Hair follicle dermal papilla cell (primary cell): Measurements from ENCODE around the gene ENDOG. TPM values are rescaled to one million over a fixed set of nuclear protein-coding genes. Genes with fewer than 3 reads are reported as not detected.

Source experiments
- total RNA-seq: library from RNA; depleted of rRNA; stranded (reverse); fragments of >200 nt; gene quantifications from 2 replicates; pipeline ENCODE4 v1.2.3, GENCODE V29; 2012

The ENDOG gene
- total RNA-seq, result 18.5 and 20.8 TPM in 2 replicates

DNA sequence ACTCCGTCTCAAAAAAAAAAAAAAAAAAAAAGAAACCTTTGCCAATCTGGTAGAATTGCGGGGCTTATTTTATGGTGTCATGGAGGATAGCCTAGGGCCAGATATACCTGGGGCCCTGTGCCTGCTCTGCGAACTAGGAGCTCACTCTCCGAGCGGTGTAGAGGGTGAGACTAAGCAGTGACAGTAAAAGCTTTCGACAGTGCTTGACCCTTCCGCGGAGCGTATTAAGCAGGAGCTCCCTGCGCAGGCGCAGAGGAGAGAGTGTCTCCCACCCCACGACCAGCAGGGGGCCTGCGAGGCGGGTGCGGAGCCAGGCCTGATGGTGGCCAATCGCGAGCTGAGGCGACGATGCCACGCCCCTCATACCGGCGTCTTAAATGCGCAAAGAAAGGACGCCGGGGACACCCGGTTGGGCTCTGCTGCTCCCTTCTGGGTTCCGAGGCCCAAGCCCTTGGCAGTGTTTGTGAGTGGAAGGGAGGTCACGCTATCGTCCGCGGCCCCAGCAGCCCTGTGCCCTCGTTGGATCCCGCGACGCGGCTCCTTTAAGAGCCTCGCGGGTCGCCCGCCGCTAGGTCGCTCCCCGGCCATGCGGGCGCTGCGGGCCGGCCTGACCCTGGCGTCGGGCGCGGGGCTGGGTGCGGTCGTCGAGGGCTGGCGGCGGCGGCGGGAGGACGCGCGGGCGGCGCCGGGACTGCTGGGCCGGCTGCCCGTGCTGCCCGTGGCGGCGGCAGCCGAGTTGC, at the start of gene ENDOG:
ENDOG (plus strand) TSS at position 402 of the 740 bp plus-strand sequence; CDS start at position 587, 185 bp downstream.

DNA sequence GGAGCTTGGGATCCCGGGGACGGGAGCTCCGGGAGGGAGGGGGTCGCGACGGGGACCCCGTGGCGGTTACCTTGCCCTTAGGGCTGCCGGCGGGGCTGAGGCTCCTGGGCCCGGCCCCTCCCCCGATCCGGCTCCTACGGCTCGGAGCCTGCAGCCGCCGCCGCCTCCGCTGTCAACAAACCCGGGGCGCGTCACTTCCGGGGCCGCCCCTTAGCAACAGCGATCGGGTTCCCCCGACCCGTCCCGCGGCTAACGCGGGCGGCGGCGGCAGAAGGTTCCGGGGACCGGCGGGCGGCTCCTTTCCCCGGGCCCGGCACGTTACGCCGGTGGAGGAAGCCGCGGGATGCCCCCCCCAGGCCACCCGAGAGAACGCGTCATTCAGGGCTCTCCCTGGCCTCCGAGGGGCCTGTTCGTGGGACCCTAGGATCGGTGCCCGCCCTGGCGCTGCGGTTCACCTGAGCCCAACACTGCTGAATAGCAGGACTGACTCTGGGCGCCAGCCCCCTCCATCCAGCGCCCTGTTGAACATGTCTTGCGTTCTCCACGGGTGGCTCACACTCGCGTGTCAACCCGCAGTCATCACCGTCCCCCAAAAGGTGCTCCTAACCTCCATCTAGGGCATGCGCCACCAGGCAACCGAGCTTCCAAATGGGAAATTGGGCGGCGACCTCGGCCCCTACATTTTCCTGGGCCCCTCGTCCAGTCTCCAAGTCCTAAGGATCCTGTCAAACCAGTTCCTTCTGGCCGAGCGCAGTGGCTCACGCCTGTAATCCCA, 46.4 kb upstream of the ENDOG start, which contains the start of gene ZER1:
ZER1 (minus strand) TSS at position 183 of the 775 bp plus-strand sequence. CDS start 16,362 bp downstream, outside the sequence.

DNA sequence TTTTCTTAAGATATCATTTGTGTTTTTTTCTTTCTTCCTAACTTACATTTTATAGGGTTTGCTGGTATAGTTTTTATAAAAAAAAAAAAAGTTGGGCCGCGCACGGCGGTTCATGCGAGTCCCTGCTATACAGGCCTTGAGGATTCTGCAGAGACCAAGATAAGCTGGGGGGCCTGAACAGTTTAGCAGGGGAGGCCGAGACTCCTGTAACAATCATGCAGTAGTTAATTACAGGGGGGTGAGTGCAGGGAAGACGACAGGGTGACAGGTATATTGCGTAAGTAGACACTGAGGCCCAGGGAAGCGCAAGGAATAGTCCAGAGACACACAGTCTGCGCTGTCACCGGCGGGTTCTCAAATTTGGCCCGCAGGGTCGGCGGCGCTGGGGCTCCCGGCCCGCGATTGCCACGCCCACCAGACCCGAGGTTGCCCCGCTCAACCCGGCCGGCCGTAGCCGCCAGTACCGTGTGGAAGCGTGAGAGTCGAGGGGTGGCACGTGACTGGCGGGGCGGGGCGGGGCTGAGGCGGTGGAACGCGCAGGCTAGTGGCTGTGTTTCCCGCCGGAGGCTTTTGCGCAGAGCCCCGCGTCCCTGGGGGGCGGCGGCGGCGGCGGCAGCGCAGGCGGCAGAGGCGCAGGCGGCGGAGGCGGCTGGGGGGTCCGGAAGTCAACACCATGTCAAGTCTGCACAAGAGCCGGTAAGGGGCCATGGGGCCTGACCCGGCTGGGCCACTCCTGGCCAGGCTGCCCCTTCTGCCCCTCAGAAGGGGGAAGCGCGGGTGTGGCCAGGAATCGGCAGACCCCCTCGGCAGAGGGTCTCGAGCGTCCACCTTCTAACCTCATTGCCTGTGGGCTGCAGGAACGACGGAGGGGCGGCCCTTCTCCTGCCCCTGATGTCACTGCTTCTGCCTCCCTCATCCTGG, 31.4 kb upstream of the ENDOG start, which contains the start of gene TBC1D13:
TBC1D13 (plus strand) TSS at position 573 of the 921 bp plus-strand sequence; CDS start at position 674, 101 bp downstream.

DNA sequence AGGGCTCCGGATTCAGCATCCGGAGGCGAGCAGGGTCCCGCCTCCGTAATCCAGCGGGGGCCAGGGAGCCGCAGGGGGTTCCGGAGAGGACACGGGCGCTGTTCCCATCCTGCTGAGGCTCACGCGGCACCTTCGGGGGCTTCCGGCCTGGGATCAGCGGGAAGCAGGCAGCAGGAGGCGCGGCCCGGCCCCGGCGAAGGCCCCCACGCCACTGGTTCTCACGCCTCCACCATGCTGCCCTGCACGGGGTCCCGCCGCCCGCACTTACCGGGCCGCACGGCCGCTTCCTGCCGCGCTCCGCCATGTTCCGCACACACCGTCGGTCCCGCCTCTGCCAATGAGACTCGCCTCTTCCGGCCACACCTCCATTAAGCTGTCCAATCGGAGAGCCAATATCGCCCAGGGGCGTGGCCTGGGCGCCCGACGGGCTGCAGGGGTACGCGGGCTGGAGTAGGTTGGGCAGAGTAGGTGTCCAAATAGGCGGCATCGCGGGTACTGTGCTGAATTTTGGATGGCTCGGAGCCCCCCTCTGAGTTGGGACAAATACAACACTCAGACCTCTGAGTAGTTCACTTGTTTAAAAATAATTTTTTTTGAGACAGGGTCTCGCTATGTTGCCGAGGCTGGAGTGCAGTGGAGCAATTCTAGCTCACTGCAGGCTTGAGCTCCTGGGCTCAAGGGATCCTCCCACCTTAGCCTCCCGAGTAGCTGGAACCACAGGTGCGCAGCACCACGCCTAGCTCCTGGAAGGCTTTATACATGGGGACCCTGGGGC, 11.4 kb downstream of the ENDOG start, which contains the start of gene SPOUT1:
SPOUT1 (minus strand) TSS at position 318 of the 775 bp plus-strand sequence; CDS start at position 304, 14 bp downstream.

Other genes starting within 250 kb of the ENDOG start
- gene DYNC2I2, start 161.7 kb upstream of the ENDOG start, total RNA-seq, result 49.8 and 56.8 TPM in 2 replicates
- gene SET, start 129.3 kb upstream of the ENDOG start, total RNA-seq, result 214 and 264 TPM in 2 replicates
- gene PKN3, start 116.0 kb upstream of the ENDOG start, total RNA-seq, result 2.4 and 3.6 TPM in 2 replicates
- gene ZDHHC12, start 94.4 kb upstream of the ENDOG start, total RNA-seq, result 23.6 and 24.2 TPM in 2 replicates
- gene ZER1, start 46.6 kb upstream of the ENDOG start, total RNA-seq, result 29.8 and 31.0 TPM in 2 replicates
- gene TBC1D13, start 31.2 kb upstream of the ENDOG start, total RNA-seq, result 21.3 and 26.4 TPM in 2 replicates
- 18.8 and 20.4 TPM in 2 replicates for gene SPOUT1, start 11.3 kb downstream of the ENDOG start, total RNA-seq
- 5.2 and 6.9 TPM in 2 replicates for gene KYAT1, start 63.5 kb downstream of the ENDOG start, total RNA-seq
- gene LRRC8A, start 63.6 kb downstream of the ENDOG start, total RNA-seq, result 49.5 and 49.7 TPM in 2 replicates
- 8.8 and 17.7 TPM in 2 replicates for gene PHYHD1, start 102.5 kb downstream of the ENDOG start, total RNA-seq
- 31.8 and 32.5 TPM in 2 replicates for gene DOLK, start 129.1 kb downstream of the ENDOG start, total RNA-seq
- gene NUP188, start 129.2 kb downstream of the ENDOG start, total RNA-seq, result 37.5 and 42.6 TPM in 2 replicates
- gene SH3GLB2, start 209.8 kb downstream of the ENDOG start, total RNA-seq, result 49.8 and 65.8 TPM in 2 replicates
- gene MIGA2, start 218.1 kb downstream of the ENDOG start, total RNA-seq, result 24.2 and 29.0 TPM in 2 replicates